BJ (cell line): ENCODE results near the gene PARD3B. TPM values are rescaled to one million over a fixed set of nuclear protein-coding genes. Genes with fewer than 3 reads are reported as not detected.

Source experiments
- CTCF ChIA-PET: fragments of 350-600 bp; formaldehyde crosslinking; extraction: SDS; loops from one replicate; lab custom pipeline; 2021; ENCODE audit warnings: antibody characterized with exemption, inconsistent platforms; lab: Yijun Ruan, JAX
- POLR2A ChIA-PET: fragments of 300-600 bp; sonication (Branson Sonifier 250); formaldehyde crosslinking; extraction: SDS; loops from one replicate; lab custom pipeline; 2021; ENCODE audit warnings: antibody characterized with exemption; lab: Charles Lee
- DNase-seq: peaks from one replicate; pipeline ENCODE4 v3.0.0-alpha.2; 2011; ENCODE audit warnings: low read depth
- H3K27me3 ChIP-seq: 2 replicates; pipeline ENCODE4 v1.6.0; 2011; ENCODE audit warnings: low read length; ENCODE audit not compliant: control insufficient read depth, insufficient read depth
- H3K36me3 ChIP-seq: 2 replicates; pipeline ENCODE4 v1.5.1; 2011; ENCODE audit warnings: low read length; ENCODE audit not compliant: control insufficient read depth, insufficient read depth
- H3K4me3 ChIP-seq: 2 replicates; pipeline ENCODE4 v1.5.1; 2011; ENCODE audit warnings: low read depth, mild to moderate bottlenecking, control low read depth, low read length
- CTCF ChIP-seq: IDR thresholded peaks from 2 replicates; pipeline ENCODE4 v1.5.1; 2011; ENCODE audit warnings: low read depth, mild to moderate bottlenecking, control low read depth, inconsistent platforms, low read length, moderate library complexity; ENCODE audit not compliant: insufficient read depth
- polyA plus RNA-seq: library from polyadenylated mRNA; depleted of rRNA; stranded (reverse); fragments of >200 nt; gene quantifications from 2 replicates; pipeline ENCODE4 v1.2.3, GENCODE V29; 2011

Gene PARD3B
- polyA plus RNA-seq, 1 experiment: 7.1 TPM

DNA sequence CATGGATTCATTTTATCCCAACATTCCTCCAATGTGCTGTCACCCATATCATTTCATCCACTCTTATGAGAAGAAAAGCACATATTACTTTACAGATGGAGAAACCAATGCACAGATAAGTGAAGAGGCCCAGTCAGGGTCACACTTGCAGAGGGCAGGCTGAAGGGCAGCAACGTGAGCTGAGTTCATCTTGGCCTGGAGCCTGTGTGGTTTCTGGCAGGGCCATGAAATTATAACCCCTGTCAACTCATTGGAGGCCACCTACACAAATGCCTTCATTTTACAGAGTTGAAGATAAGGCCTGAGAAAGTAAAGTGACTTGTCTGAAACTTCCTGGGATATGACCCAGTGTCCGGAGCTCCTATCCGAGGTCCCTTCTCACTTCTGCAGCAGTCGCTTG is 1048.6 kb downstream of the PARD3B start:
- Histone ChIP-seq H3K27me3 (no peaks in the 10 kb centered on the region), H3K4me3 (no peak overlapping the region), H3K36me3 (no peaks in the 10 kb centered on the region)
- no peak for DNase-seq
- TF ChIP-seq CTCF: no peak
- CTCF ChIA-PET: interaction anchor here (0.5 kb wide), 1 partner anchor 56 kb away, joined by 3 read pairs; no protein-coding TSS in a partner anchor
- POLR2A ChIA-PET: no interaction called here

- H3K36me3 ChIP-seq: no peaks in the 10 kb centered on the region
- ChIA-PET POLR2A (no interaction called here), CTCF (no interaction called here)
- TF ChIP-seq CTCF: no peak
- no peaks in the 10 kb centered on the region for H3K27me3 ChIP-seq
- DNase-seq: no peak
- no peak overlapping the region for H3K4me3 ChIP-seq
Measured at GRCh38 chr2:205596581-205596980, 1051.3 kb downstream of the PARD3B start.

DNA sequence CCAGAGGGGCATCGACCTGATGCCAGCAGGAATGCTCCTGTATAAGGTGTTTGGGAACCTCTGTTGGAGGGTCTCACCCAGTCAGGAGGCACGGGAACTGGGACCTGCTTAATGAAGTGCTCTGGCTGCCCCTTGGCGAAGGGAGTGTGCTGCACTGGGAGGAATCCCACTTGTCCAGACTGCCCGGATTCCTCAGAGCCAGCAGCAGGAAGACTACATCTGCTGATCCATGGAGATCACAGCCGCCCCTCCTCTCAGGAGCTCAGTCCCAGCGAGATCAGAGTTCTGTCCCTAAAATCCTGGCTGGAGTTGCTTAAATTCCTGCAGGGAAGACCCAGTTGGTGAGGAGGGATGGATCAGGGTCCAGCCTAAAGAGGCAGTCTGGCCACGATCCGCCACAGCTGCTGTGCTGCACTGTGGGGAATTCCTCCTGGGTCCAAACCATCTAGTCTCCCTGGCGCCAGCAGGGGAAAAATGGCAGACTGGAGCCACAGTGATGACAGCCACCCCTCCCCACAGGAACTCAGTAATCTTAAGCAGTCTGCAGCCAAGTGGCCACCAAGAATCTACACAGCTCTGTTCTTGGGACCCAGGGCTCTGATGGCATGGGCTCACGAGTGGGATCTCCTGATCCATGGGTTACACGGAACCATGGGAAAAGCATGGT is 1060.5 kb downstream of the PARD3B start:
- no peak overlapping the region for H3K4me3 ChIP-seq
- DNase-seq: no peak
- CTCF ChIA-PET: no interaction called here
- no peaks in the 10 kb centered on the region for H3K27me3 ChIP-seq
- H3K36me3 ChIP-seq: no peaks in the 10 kb centered on the region
- TF ChIP-seq CTCF: no peak
- POLR2A ChIA-PET: no interaction called here

- TF ChIP-seq CTCF: no peak
- Histone ChIP-seq H3K4me3 (no peak overlapping the region), H3K27me3 (no peaks in the 10 kb centered on the region), H3K36me3 (no peaks in the 10 kb centered on the region)
- CTCF ChIA-PET: no interaction called here
- POLR2A ChIA-PET: no interaction called here
- DNase-seq: no peak
Measured at GRCh38 chr2:205607146-205607545, 1061.9 kb downstream of the PARD3B start.

- TF ChIP-seq CTCF: no peak
- H3K36me3 ChIP-seq: no peaks in the 10 kb centered on the region
- DNase-seq: no peak
- H3K4me3 ChIP-seq: no peak overlapping the region
- no peaks in the 10 kb centered on the region for H3K27me3 ChIP-seq
- ChIA-PET POLR2A (no interaction called here), CTCF (interaction anchor here (1.0 to 1.4 kb wide), 2 partner anchors 18 to 45 kb away, joined by 3 read pairs; no protein-coding TSS in a partner anchor)
Measured at GRCh38 chr2:205609113-205609512, 1063.8 kb downstream of the PARD3B start.
